AG09319 (cell line): ENCODE measurements around the gene ARL2.
A peak's percentile ranks its signal among the peaks of the same experiment; 100 is the strongest.

Experiments used
- DNase-seq: peaks from one replicate; pipeline ENCODE4 v3.0.0-alpha.2; 2010; ENCODE audit warnings: low read depth; ENCODE audit errors: extremely low read depth
- TF ChIP-seq, protein P1 (sequence below): IDR thresholded peaks from 2 replicates; pipeline ENCODE4 v1.5.1; 2011; ENCODE audit warnings: low read depth, mild to moderate bottlenecking, inconsistent platforms, low read length, moderate library complexity

ARL2 gene

DNA sequence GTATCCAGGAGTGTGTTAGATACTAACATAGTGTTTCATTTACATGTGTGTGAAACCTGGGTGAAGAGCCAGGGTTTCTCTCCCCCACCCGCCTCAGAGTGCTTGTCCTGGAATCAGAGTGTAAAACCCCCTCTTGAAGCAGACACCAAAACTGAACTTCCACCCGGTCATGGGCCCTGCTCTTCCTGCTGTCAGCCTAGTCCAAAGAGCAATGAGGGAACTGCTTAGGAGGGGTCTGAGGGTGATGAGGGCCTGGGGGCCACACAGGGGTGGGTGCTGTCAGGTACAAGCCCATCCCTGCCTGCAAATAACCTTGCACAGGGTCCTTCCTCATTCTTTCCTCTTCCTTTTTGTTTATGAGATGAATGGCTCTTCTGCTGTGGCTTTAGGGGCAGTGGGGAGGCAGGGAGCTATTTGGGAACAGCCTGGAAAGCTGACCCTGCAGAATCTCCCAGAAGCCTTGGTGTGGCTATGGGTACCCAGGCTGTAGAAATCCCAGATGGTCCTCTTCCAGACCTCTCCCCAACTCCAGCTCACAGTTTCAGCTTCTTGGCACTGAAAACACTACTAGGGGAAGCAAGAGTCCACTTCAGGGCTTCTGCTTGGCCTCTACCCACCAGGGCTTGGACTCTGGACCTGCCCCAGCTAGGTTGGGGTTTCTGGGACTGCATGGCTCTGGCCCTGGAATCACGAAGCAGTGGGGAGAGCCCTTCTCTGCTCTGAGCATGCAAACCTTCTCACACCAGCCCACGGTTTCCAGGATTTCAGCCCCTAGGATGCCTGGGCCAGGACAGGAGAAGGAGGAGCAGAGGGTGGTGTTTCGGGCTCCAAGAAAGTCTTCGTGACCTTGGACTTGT lies 25.7 kb upstream of the ARL2 start:
- DNase-seq = no peak
- TF ChIP-seq, protein P1, sequence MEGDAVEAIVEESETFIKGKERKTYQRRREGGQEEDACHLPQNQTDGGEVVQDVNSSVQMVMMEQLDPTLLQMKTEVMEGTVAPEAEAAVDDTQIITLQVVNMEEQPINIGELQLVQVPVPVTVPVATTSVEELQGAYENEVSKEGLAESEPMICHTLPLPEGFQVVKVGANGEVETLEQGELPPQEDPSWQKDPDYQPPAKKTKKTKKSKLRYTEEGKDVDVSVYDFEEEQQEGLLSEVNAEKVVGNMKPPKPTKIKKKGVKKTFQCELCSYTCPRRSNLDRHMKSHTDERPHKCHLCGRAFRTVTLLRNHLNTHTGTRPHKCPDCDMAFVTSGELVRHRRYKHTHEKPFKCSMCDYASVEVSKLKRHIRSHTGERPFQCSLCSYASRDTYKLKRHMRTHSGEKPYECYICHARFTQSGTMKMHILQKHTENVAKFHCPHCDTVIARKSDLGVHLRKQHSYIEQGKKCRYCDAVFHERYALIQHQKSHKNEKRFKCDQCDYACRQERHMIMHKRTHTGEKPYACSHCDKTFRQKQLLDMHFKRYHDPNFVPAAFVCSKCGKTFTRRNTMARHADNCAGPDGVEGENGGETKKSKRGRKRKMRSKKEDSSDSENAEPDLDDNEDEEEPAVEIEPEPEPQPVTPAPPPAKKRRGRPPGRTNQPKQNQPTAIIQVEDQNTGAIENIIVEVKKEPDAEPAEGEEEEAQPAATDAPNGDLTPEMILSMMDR = no peak

DNA sequence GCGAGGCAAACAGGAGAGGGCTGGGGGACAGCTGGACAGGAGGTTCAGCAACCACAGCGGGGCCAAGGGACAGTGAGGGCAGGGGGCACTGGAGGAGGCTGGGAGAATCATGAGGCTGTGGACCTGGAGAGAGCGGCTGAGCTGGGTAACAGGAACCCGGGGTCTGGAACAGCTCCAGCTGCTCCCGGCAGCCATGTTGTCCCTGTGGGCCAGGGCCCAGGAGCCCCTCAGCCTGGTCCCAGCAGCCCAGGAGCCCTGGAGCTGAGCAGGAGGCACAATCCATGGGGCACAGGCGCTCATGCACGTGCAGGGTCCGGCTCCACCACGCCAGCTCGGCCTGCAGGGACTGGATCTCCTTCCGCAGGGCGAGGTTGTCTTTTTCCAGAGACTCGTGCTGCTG lies 24.5 kb upstream of the ARL2 start:
- DNase-seq = no peak
- TF ChIP-seq, protein P1 = no peak

DNA sequence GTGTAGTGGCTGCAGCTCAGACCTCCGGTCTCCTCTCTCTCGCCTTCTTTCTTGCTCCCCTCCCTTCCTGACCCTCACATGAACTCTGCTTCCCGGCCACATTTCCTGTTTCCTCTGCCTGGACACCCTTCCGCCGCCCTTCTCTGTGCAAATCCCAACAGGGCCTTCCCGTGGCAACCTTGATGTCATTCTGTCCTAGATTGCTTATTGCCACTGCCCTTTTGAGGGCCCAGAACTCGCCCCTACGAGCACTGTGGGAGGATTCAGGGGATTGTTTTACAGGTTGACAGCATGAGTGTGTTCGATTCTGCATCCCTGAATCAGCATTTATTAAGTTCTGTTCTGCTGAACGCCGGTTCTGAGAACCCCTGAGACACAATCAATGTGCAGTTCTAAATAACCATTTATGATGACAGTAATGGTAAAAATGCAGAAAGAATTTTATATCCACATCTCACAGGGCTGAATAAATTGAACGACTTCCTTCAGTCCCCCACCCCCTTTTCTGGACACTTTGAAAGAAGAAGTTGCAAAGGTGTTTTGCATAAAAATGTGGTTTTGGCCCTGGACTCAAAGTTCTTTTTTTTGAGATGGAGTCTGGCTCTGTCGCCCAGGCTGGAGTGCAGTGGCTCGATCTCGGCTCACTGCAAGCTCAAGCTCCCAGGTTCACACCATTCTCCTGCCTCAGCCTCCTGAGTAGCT lies 23.6 kb upstream of the ARL2 start:
- TF ChIP-seq, protein P1 = no peak
- DNase-seq = no peak

- DNase-seq = no peak
- TF ChIP-seq, protein P1 = no peak
These were observed 19.6 kb upstream of the ARL2 start for GRCh38 chr11:64994318-64994717.

- TF ChIP-seq, protein P1 = no peak
- no peak for DNase-seq
These were observed 17.6 kb upstream of the ARL2 start for GRCh38 chr11:64996327-64996709.

DNA sequence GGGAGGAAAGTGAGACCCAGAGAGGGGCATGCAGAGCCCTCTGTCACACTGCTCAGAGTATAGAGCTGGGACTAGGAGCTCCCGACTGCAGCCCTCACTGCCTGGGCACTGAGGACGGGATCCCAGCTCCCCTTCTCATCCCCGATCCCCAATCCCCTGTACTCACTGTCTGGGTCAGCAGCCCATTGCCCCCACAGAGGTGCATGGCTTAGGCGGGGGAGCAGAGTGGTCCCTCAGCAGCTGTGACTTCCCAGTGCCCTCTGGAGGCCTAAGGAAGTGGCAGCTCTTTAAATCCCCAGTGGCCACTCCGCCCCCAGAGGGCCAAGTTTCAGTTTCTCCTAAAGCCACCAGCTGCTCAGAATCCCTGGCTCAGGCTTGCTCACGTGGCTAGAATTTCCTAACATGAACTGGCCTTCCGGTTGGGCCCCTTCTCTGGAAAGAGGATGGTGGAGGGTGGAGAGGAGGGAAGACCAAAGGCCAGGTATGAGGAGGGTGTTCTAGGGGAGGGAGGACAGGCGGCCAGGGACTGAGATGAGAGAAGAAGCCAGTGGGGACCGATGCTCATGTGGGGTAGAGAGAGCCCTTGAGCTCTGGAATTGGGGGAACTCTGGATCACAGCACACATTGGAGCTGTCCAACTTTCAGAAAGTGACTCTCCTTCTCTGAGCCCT lies 17.1 kb upstream of the ARL2 start, which contains the start of gene BATF2:
Gene BATF2, minus strand, starts transcription at position 262 of the 671 bp plus-strand sequence. Its CDS starts 57 bp downstream, at position 205.
- TF ChIP-seq, protein P1 = peak; percentile 42
- peak; percentile 41 for DNase-seq
